Measurements from ENCODE around the gene PAK3. TPM values are rescaled to one million over a fixed set of nuclear protein-coding genes. Genes with fewer than 3 reads are reported as not detected.

Gene PAK3
- total and polyA plus RNA-seq, 2 donors (not counting 3 experiments of a cell fraction or from before 2014, with no cell fraction given): 0.01 to 0.15 TPM

- Histone ChIP-seq H3K36me3 (ENCODE audit: control insufficient read depth in 2 of 2, extremely low read depth in 1 of 2, insufficient read depth in 2 of 2, low read length in 2 of 2) (no peaks in the 10 kb centered on the region), H3K9me1 (replicated peaks; ENCODE audit: control insufficient read depth, extremely low read depth, insufficient read depth, low read length) (no peaks in the 10 kb centered on the region), H3K79me2 (ENCODE audit: control insufficient read depth, insufficient read depth, low read length) (no peaks in the 10 kb centered on the region), H3K27ac (ENCODE audit: insufficient read depth, low read depth, low read length) (no peak overlapping the region), H3K4me1 (ENCODE audit: control insufficient read depth, extremely low read depth, insufficient read depth, low read length) (no peaks in the 10 kb centered on the region), H4K20me1 (replicated peaks; ENCODE audit: control insufficient read depth, extremely low read depth, insufficient read depth, low read length) (no peaks in the 10 kb centered on the region), H3K27me3 (ENCODE audit: control insufficient read depth in 2 of 2, insufficient read depth in 2 of 2, low read length in 2 of 2) (no peaks in the 10 kb centered on the region), H3K9ac (replicated peaks; ENCODE audit: extremely low read depth, insufficient read depth, low read length) (no peak overlapping the region), H3K4me2 (ENCODE audit: insufficient read depth, low read length) (no peak overlapping the region), H3K4me3 (replicated peaks in 1 of 3; ENCODE audit: insufficient read depth in 1 of 3, low read depth in 1 of 3, low read length in 3 of 3) (no peak overlapping the region), H3K9me3 (replicated peaks; ENCODE audit: control insufficient read depth, insufficient read depth, low read length) (no peaks in the 10 kb centered on the region), H2AFZ (ENCODE audit: low read depth, low read length) (no peak overlapping the region)
- TF ChIP-seq GATA2 (IDR thresholded peaks at IDR 0.05; ENCODE audit: insufficient read depth, insufficient read length, low read depth, low read length) (no peak), POLR2A (IDR thresholded peaks at IDR 0.05; ENCODE audit: low read depth, low read length) (no peak), JUN (IDR thresholded peaks at IDR 0.05; ENCODE audit: borderline replicate concordance, insufficient read depth, insufficient read length, low read depth) (no peak), EZH2 (IDR thresholded peaks at IDR 0.05; ENCODE audit: borderline replicate concordance, low read depth, low read length, severe bottlenecking) (no peak), POLR2AphosphoS5 (IDR thresholded peaks at IDR 0.05; ENCODE audit: insufficient read depth, low read depth, low read length) (no peak), MYC (IDR thresholded peaks at IDR 0.05; ENCODE audit: low read depth, low read length) (no peak), FOS (IDR thresholded peaks at IDR 0.05; ENCODE audit: borderline replicate concordance, insufficient read depth, low read length) (no peak), MAX (IDR thresholded peaks at IDR 0.05; ENCODE audit: insufficient read depth, insufficient read length) (no peak), CTCF (IDR thresholded peaks at IDR 0.05; ENCODE audit: extremely low read depth in 1 of 2, insufficient read depth in 1 of 2, low read depth in 1 of 2, low read length in 2 of 2) (no peak)
- DNase-seq (ENCODE audit: low read depth, low spot score): no peak
- BruUV-seq (replicated peaks): no TSS peak
- dilution Hi-C loops (cut with MboI; ENCODE audit: extremely low pct_ligation_motif_present, low sequenced_read_pairs) (no loop called here), intact Hi-C loops (cut with micrococcal nuclease) (no loop called here)
- CTCF ChIA-PET: no interaction called here
- POLR2A ChIA-PET: no interaction called here
- FAIRE-seq: no peak
Observed at GRCh38 chrX:111101580-111101979, 5.6 kb downstream of the PAK3 start.
